GM18909 (cell line): ENCODE results near the gene APOD.

ENCODE experiments used
- ATAC-seq: cut with Tn5 transposase; IDR thresholded peaks from one replicate; pipeline ENCODE4 v1.9.1; 2021; ENCODE audit warnings: mild to moderate bottlenecking; ENCODE audit not compliant: unreplicated experiment, poor library complexity

The APOD gene

DNA sequence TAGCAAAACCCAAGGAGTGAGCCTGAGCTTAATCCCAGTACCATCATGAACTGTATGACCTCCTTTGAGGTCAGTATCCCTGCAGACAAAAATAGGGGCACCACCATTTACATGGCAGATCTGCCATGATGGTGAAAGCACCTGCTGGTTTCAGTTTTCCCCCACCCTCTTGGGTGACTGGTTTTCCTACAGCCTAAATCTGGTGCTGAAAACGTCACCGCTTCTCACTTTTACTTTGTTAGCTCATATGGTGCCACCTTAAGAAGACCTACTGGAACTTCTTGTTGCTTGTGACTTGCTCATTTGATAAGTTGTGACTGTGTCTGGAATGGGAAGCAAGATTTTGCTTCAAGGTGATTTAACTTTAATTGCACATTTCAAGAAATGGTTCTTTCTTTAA lies 45.7 kb downstream of the APOD start:
- ATAC-seq = peak; percentile 53

DNA sequence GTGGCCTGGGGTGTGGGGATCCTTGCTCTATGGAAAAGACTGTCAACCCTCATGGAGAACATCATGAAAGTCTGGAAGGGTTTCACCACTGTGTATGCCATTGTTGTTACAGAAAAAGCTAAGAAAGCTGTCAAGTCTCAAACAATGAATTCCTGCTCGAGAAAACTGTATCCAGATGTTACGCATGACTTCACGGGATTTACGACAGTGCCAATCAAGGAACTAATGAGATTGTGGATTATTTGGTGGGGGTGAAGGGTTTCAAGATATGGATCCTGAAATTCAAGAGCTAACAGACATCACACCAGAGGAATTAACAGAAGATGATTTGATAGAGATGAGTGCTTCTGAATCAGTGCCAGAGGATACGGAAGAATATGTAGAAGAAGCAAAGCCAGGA lies 48.4 kb downstream of the APOD start:
- no peak for ATAC-seq

DNA sequence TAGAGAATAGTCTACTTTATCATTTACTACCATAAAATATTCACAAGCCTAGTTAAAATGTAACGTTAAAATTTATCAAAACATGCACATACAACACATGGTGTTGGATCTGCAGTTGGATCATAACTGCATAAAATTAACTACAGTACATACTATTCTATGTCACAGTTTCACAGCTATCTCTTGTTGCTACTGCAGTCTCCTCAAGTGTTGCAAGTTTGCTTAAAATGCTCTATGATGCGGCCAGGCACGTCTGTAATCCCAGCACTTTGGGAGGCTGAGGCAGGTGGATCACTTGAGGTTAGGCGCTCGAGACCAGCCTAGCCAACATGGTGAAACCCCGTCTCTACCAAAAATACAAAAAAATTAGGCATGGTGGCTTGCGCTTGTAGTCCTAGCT lies 50.9 kb downstream of the APOD start:
- ATAC-seq = no peak

DNA sequence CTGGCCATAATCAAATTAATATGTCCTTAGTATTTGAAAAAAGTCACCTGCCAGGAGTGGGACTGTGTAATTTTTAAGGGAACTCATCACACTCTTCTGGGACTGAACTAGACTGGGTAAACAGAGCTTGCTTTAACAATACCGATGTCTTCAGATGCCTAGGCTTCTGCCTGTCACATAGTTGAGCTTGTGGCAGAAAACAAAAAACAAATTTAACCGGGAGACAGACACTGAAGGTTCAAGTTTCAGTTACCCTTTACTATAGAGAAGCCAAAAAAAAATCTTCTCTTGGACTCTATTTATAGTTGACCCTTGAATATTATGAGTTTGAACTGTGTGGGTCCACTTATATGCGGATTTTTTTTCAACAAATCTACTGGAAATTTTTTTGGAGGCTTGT lies 51.4 kb downstream of the APOD start:
- no peak for ATAC-seq

DNA sequence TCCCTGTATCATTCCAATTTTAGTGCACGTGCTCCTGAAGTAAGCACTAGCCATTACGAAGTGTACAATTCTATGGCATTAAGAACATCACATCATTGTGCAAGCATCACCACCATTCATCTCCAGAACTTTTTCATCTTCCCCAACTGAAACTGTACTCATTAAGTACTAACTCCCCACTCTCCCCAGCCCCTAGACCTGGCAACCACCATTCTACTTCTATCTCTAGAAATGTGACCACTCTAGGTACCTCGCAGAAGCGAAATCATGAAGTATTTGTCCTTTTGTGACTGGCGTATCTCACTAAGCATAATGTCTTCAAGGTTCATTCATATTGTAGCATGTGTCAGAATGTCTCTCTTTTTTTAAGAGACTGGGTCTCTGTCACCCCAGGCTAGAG lies 52.1 kb downstream of the APOD start:
- ATAC-seq = no peak

DNA sequence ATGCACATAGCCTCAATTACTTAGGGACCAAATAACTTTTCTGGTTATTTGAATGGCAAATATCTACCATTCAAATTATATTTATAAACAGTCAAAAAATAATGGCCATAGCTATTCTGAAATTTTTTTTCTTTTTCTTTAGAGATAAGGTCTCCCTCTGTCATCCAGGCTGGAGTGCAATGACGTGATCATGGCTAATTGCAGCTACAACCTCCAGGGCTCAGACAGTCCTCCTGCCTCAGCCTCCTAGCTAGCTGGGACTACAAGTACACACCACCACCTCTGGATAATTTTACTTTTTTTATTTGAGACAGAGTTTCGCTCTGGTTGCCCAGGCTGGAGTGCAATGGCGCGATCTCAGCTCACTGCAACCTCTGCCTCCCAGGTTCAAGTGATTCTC lies 57.2 kb downstream of the APOD start:
- no peak for ATAC-seq

DNA sequence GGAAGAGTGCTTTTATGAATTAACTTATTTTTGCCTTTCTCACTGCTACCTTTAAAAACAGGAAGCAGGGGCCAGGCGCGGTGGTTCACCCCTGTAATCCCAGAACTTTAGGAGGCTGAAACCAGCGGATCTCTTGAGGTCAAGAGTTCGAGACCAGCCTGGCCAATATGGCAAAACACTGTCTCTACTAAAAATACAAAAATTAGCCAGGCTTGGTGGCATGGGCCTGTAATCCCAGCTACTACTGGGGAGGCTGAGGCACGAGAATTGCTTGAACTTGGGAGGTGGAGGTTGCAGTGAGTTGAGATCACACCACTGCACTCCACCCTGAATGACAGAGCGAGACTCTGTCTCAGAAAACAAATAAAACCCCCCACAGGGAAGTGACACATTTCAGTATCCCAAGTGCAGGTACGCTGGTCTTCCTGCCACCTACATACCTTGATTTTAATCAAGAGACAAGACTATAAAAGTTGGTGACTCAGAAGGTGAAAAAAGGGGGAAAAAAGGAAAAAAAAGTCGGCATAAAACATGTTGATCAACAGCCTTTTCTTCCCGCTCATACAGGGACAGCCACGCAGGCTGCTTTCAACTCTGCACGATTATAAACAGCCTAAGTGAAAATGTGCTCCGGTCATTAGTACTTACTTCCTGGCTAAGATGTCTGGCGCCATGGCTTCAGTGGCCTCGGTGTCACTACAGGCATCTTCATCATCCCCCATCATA lies 59.4 kb downstream of the APOD start:
- ATAC-seq = no peak

DNA sequence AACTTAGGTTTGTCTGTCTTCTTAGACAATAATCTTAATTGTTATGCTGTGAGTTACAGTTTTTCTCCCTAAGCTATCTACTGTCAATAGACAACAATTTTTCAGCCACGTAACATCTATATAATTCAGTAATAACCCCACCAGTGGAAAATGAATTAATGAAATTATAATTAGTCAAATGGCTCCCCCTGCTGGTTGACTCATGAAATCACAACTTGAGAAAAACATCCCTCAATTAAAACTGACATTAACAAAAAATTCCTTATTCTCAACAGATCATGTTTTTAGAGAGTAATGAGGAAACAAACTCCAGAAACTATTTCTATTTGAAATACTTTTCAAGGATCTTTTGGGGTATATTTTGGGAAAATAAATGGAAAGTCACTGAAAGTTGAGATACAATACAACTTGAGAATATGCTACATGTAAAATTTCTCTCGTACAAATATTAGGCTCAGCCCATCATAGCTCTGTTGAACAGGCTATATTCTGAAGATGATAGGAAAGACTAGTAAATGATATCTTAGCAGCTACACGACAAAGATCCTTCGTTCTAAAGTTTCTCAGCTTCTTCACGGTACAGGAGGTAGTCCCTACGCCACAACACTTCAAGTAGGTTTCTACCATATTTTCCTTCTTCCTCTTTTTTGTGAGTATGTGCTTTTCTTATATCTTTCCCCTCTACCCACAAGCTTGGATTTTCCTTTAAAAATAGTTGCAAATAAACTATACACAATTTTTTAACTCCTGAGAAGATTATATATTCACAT lies 61.3 kb downstream of the APOD start:
- ATAC-seq = no peak
